ENCODE results near the gene TOR2A.

The TOR2A gene

GRCh38 chr9:127716412-127716811 is 18.7 kb downstream of the TOR2A start:
- H4K20me1 ChIP-seq (ENCODE audit: insufficient read depth, low read length), result no peaks in the 10 kb centered on the region
- H2AFZ ChIP-seq (ENCODE audit: low read length), result peak overlapping the region; percentile 89
- no peak for DNase-seq
- no peaks in the 10 kb centered on the region for H3K36me3 ChIP-seq (replicated peaks; ENCODE audit: insufficient read depth, low read length)
- H3F3A ChIP-seq (ENCODE audit: insufficient read depth, low read length), result no peaks in the 10 kb centered on the region
- H3K9me2 ChIP-seq (replicated peaks; ENCODE audit: insufficient read depth, low read length), result no peaks in the 10 kb centered on the region
- peak overlapping the region; percentile 73 for H3K4me2 ChIP-seq (ENCODE audit: low read depth, low read length)
- peak overlapping the region; percentile 66; the same call in 1 of the 2 replicates for H3K9ac ChIP-seq (ENCODE audit: low read length)
- no peaks in the 10 kb centered on the region for H3K79me2 ChIP-seq (ENCODE audit: low read length)
- TF ChIP-seq, protein P1, sequence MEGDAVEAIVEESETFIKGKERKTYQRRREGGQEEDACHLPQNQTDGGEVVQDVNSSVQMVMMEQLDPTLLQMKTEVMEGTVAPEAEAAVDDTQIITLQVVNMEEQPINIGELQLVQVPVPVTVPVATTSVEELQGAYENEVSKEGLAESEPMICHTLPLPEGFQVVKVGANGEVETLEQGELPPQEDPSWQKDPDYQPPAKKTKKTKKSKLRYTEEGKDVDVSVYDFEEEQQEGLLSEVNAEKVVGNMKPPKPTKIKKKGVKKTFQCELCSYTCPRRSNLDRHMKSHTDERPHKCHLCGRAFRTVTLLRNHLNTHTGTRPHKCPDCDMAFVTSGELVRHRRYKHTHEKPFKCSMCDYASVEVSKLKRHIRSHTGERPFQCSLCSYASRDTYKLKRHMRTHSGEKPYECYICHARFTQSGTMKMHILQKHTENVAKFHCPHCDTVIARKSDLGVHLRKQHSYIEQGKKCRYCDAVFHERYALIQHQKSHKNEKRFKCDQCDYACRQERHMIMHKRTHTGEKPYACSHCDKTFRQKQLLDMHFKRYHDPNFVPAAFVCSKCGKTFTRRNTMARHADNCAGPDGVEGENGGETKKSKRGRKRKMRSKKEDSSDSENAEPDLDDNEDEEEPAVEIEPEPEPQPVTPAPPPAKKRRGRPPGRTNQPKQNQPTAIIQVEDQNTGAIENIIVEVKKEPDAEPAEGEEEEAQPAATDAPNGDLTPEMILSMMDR (IDR thresholded peaks at IDR 0.05; ENCODE audit: low read length), result no peak
- TF ChIP-seq EZH2 (optimal IDR thresholded peaks at IDR 0.05; ENCODE audit: low read depth, low read length), result no peak
- TF ChIP-seq EZH2phosphoT487 (IDR thresholded peaks at IDR 0.05; ENCODE audit: low read length), result no peak
- H3K27me3 ChIP-seq (replicated peaks; ENCODE audit: insufficient read depth, low read length), result no peaks in the 10 kb centered on the region
- peak overlapping the region; percentile 80 for H3K4me3 ChIP-seq (ENCODE audit: low read length)
- no peaks in the 10 kb centered on the region for H3K4me1 ChIP-seq (ENCODE audit: low read length)
- H3K27ac ChIP-seq (ENCODE audit: low read length), result no peak overlapping the region
- H3K9me3 ChIP-seq (replicated peaks; ENCODE audit: insufficient read depth, low read length), result no peaks in the 10 kb centered on the region

DNA sequence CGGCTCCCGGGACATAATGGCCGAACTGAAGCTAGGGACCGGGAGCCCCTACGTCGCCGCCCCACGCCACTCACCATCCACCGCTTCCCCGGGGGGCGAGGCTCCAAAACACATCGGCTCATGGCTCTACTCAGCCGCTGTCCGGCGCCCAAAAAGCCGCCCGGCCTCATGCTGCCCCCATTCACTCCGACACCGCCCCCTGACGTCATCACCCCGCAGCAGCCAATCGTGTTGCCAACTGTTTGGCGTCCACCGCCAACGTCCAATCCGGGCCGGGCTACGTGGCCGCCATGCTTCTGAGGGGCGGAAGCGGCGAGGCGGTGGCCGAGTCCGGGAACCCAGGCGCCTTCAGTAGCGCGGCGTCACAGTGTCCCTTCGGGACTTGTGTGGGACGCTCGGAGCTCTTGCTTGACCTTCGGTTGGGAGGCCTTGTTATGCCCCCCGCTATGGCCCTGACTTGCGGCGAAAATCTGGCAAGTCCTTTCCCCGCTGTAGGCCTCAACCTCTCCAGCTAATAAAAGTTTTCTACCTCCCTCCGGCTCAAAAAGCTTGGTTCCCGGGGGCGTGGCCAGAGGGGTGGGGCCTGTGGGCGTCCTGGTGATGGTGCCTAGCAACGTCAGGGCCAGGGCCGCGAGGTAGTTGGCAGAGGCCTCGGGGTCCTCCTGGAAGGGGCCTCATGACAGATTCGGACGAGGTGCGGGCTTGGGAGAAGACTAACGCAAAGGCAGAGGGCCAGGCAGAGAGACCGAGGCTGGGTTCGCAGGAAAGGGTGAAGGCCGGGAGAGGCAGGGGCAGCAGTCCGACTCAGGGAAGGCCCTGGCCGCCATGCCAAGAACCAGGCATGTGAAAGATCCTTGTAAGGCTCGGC is 19.4 kb downstream of the TOR2A start, which contains the start of the genes PTRH1 and TTC16:
Gene PTRH1 (minus strand): TSS at position 194 of the 868 bp plus-strand sequence. CDS start 24 bp downstream, at position 170.
Gene TTC16 (plus strand): TSS at position 610 of the 868 bp plus-strand sequence. CDS start 67 bp downstream, at position 677.
- Histone ChIP-seq H3K4me2 (ENCODE audit: low read depth, low read length) (peak within 1 kb of the TSS; percentile 73), H3K4me1 (ENCODE audit: low read length) (no peaks in the 10 kb centered on the region), H3K9me2 (replicated peaks; ENCODE audit: insufficient read depth, low read length) (no peaks in the 10 kb centered on the region), H2AFZ (ENCODE audit: low read length) (peak within 1 kb of the TSS; percentile 89), H3K27ac (ENCODE audit: low read length) (peak within 1 kb of the TSS; percentile 26; the same call in 1 of the 2 replicates), H3K9ac (ENCODE audit: low read length) (peak within 1 kb of the TSS; percentile 66), H3K36me3 (replicated peaks; ENCODE audit: insufficient read depth, low read length) (no peaks in the 10 kb centered on the region), H3K9me3 (replicated peaks; ENCODE audit: insufficient read depth, low read length) (no peaks in the 10 kb centered on the region), H3K27me3 (replicated peaks; ENCODE audit: insufficient read depth, low read length) (no peaks in the 10 kb centered on the region), H3K4me3 (ENCODE audit: low read length) (peak within 1 kb of the TSS; percentile 80), H4K20me1 (ENCODE audit: insufficient read depth, low read length) (no peaks in the 10 kb centered on the region), H3K79me2 (ENCODE audit: low read length) (no peaks in the 10 kb centered on the region), H3F3A (ENCODE audit: insufficient read depth, low read length) (no peaks in the 10 kb centered on the region)
- no peak for TF ChIP-seq EZH2 (optimal IDR thresholded peaks at IDR 0.05; ENCODE audit: low read depth, low read length)
- no peak for TF ChIP-seq EZH2phosphoT487 (IDR thresholded peaks at IDR 0.05; ENCODE audit: low read length)
- TF ChIP-seq, protein P1 (IDR thresholded peaks at IDR 0.05; ENCODE audit: low read length), result no peak
- DNase-seq, result peak; percentile 97

GRCh38 chr9:127714951-127715469 is 20.1 kb downstream of the TOR2A start:
- Histone ChIP-seq H2AFZ (ENCODE audit: low read length) (peak overlapping the region; percentile 89), H3K9ac (ENCODE audit: low read length) (peak overlapping the region; percentile 66), H3K9me2 (replicated peaks; ENCODE audit: insufficient read depth, low read length) (no peaks in the 10 kb centered on the region), H3K9me3 (replicated peaks; ENCODE audit: insufficient read depth, low read length) (no peaks in the 10 kb centered on the region), H3K4me2 (ENCODE audit: low read depth, low read length) (peak overlapping the region; percentile 73), H3F3A (ENCODE audit: insufficient read depth, low read length) (no peaks in the 10 kb centered on the region), H3K27ac (ENCODE audit: low read length) (peak overlapping the region; percentile 2; the same call in 1 of the 2 replicates), H3K36me3 (replicated peaks; ENCODE audit: insufficient read depth, low read length) (no peaks in the 10 kb centered on the region), H3K4me3 (ENCODE audit: low read length) (peak overlapping the region; percentile 80), H3K27me3 (replicated peaks; ENCODE audit: insufficient read depth, low read length) (no peaks in the 10 kb centered on the region), H4K20me1 (ENCODE audit: insufficient read depth, low read length) (no peaks in the 10 kb centered on the region), H3K79me2 (ENCODE audit: low read length) (no peaks in the 10 kb centered on the region), H3K4me1 (ENCODE audit: low read length) (no peaks in the 10 kb centered on the region)
- TF ChIP-seq EZH2 (optimal IDR thresholded peaks at IDR 0.05; ENCODE audit: low read depth, low read length) (no peak), EZH2phosphoT487 (IDR thresholded peaks at IDR 0.05; ENCODE audit: low read length) (no peak)
- TF ChIP-seq, protein P1 (IDR thresholded peaks at IDR 0.05; ENCODE audit: low read length), result no peak
- DNase-seq, result peak; percentile 7

Measured in MM.1S (cell line).